IMR-90 (cell line): ENCODE measurements around the gene DAAM2. TPM values are rescaled to one million over a fixed set of nuclear protein-coding genes. Genes with fewer than 3 reads are reported as not detected.

Source experiments
- ATAC-seq: fragments of 200-7000 bp; cut with Tn5 transposase; 2 replicates; pipeline ENCODE4 v1.9.1; 2020; ENCODE audit warnings: low read depth, mild to moderate bottlenecking, moderate library complexity
- BruUV-seq: library from RNA; stranded (reverse); fragments of 400-500 nt; replicated peaks from 2 replicates; lab custom pipeline; 2021; lab: Mats Ljungman, UMichigan
- CTCF ChIA-PET: fragments of 300-600 bp; formaldehyde crosslinking; extraction: SDS; loops from one replicate; lab custom pipeline; 2021; ENCODE audit warnings: antibody characterized with exemption; lab: Yijun Ruan, JAX
- POLR2A ChIA-PET: fragments of 300-600 bp; sonication (Branson Sonifier 250); formaldehyde crosslinking; loops from one replicate; lab custom pipeline; 2022; ENCODE audit warnings: antibody characterized with exemption; ENCODE audit not compliant: unreplicated experiment; lab: Charles Lee
- DNase-seq: peaks from one replicate; pipeline ENCODE4 v3.0.0; 2013
- H2AFZ ChIP-seq: replicated peaks from 2 replicates; pipeline ENCODE3; 2013; ENCODE audit warnings: low read length, mild to moderate bottlenecking; ENCODE audit not compliant: poor library complexity
- H2AK5ac ChIP-seq: 2 replicates; pipeline ENCODE4 v1.6.1; 2013; ENCODE audit warnings: low read depth, low read length, inconsistent platforms
- H2AK9ac ChIP-seq: replicated peaks from 2 replicates; pipeline ENCODE3; 2013; ENCODE audit warnings: mild to moderate bottlenecking, low read depth, low read length, moderate library complexity; ENCODE audit not compliant: poor library complexity
- H2BK120ac ChIP-seq: 2 replicates; pipeline ENCODE4 v1.6.1; 2013; ENCODE audit warnings: low read depth, low read length, inconsistent platforms
- H2BK15ac ChIP-seq: 3 replicates; pipeline ENCODE4 v1.6.1; 2013; ENCODE audit warnings: low read depth, low read length, inconsistent platforms
- H2BK20ac ChIP-seq: 2 replicates; pipeline ENCODE4 v1.6.1; 2013; ENCODE audit warnings: low read depth, mild to moderate bottlenecking, inconsistent platforms, low read length, moderate library complexity
- H2BK5ac ChIP-seq: 2 replicates; pipeline ENCODE4 v1.6.1; 2013; ENCODE audit warnings: mild to moderate bottlenecking, low read depth, low read length, inconsistent platforms; ENCODE audit not compliant: poor library complexity, severe bottlenecking
- H3K14ac ChIP-seq: replicated peaks from 2 replicates; pipeline ENCODE4 v1.6.1; 2013; ENCODE audit warnings: low read depth, low read length, inconsistent platforms
- H3K18ac ChIP-seq: 2 replicates; pipeline ENCODE4 v1.6.1; 2013; ENCODE audit warnings: low read depth, low read length, control low read depth
- H3K23ac ChIP-seq: 2 replicates; pipeline ENCODE4 v1.6.1; 2013; ENCODE audit warnings: low read depth, low read length, inconsistent platforms
- H3K27ac ChIP-seq: 2 replicates; pipeline ENCODE4 v1.5.1; 2013; ENCODE audit warnings: mild to moderate bottlenecking, control low read depth, low read length; ENCODE audit not compliant: insufficient read depth
- H3K27me3 ChIP-seq: 2 replicates; pipeline ENCODE4 v1.6.1; 2013; ENCODE audit warnings: low read length; ENCODE audit not compliant: control insufficient read depth, insufficient read depth
- H3K36me3 ChIP-seq: 2 replicates; pipeline ENCODE4 v1.6.1; 2013; ENCODE audit warnings: low read length, mixed read lengths; ENCODE audit not compliant: control insufficient read depth, insufficient read depth
- H3K4ac ChIP-seq: 2 replicates; pipeline ENCODE4 v1.6.1; 2013; ENCODE audit warnings: low read depth, low read length, inconsistent platforms
- H3K4me1 ChIP-seq: 2 replicates; pipeline ENCODE4 v1.6.1; 2013; ENCODE audit warnings: low read length, mixed read lengths; ENCODE audit not compliant: control insufficient read depth, insufficient read depth
- H3K4me2 ChIP-seq: 2 replicates; pipeline ENCODE4 v1.6.1; 2013; ENCODE audit warnings: low read depth, mild to moderate bottlenecking, control low read depth, low read length, moderate library complexity
- H3K4me3 ChIP-seq: 2 replicates; pipeline ENCODE4 v1.5.1; 2013; ENCODE audit warnings: low read depth, mild to moderate bottlenecking, control low read depth, low read length, moderate library complexity; ENCODE audit not compliant: insufficient read depth
- H3K56ac ChIP-seq: 2 replicates; pipeline ENCODE4 v1.6.1; 2013; ENCODE audit warnings: low read length, inconsistent platforms; ENCODE audit not compliant: insufficient read depth; ENCODE audit errors: extremely low read depth
- H3K79me1 ChIP-seq, 2 experiments: 2 replicates each; pipeline ENCODE4 v1.6.1; 2013; ENCODE audit warnings: low read length in 2 of 2, inconsistent platforms in 1 of 2, low read depth in 1 of 2
- H3K9ac ChIP-seq: 2 replicates; pipeline ENCODE4 v1.6.1; 2013; ENCODE audit warnings: low read depth, low read length, control low read depth
- H3K9me1 ChIP-seq: 2 replicates; pipeline ENCODE4 v1.6.1; 2013; ENCODE audit warnings: low read length, inconsistent platforms; ENCODE audit not compliant: insufficient read depth
- H3K9me3 ChIP-seq: 2 replicates; pipeline ENCODE4 v1.6.1; 2013; ENCODE audit warnings: low read length; ENCODE audit not compliant: control insufficient read depth, insufficient read depth
- H4K20me1 ChIP-seq: 2 replicates; pipeline ENCODE4 v1.6.1; 2013; ENCODE audit warnings: low read length, inconsistent platforms; ENCODE audit not compliant: insufficient read depth
- H4K5ac ChIP-seq: 2 replicates; pipeline ENCODE4 v1.6.1; 2013; ENCODE audit warnings: mild to moderate bottlenecking, low read depth, low read length, control low read depth
- H4K8ac ChIP-seq, 2 experiments: 2 replicates each; pipeline ENCODE4 v1.6.1; 2013; ENCODE audit warnings: low read depth in 2 of 2, low read length in 2 of 2, control low read depth in 1 of 2, inconsistent platforms in 1 of 2
- H4K91ac ChIP-seq: 2 replicates; pipeline ENCODE4 v1.6.1; 2013; ENCODE audit warnings: low read depth, low read length, inconsistent platforms; ENCODE audit not compliant: insufficient read depth
- BHLHE40 ChIP-seq: fragments of 150-350 bp; IDR thresholded peaks from 2 replicates; pipeline ENCODE4 v1.6.1; 2016; ENCODE audit warnings: mild to moderate bottlenecking, low read depth, low read length
- CEBPB ChIP-seq: IDR thresholded peaks from 2 replicates; pipeline ENCODE4 v1.6.1; 2012; ENCODE audit warnings: low read depth, low read length, improper control_type of control experiment
- CHD1 ChIP-seq: IDR thresholded peaks from 2 replicates; pipeline ENCODE4 v1.6.1; 2012; ENCODE audit warnings: low read depth, low read length, improper control_type of control experiment
- FOS ChIP-seq: fragments of 150-350 bp; IDR thresholded peaks from 2 replicates; pipeline ENCODE4 v1.6.1; 2016; ENCODE audit warnings: low read depth, low read length
- MAFK ChIP-seq: IDR thresholded peaks from 2 replicates; pipeline ENCODE4 v1.6.1; 2012; ENCODE audit warnings: low read depth, low read length, improper control_type of control experiment
- MAZ ChIP-seq: IDR thresholded peaks from 2 replicates; pipeline ENCODE4 v1.6.1; 2012; ENCODE audit warnings: low read depth, mild to moderate bottlenecking, low read length, improper control_type of control experiment, moderate library complexity, borderline replicate concordance
- MXI1 ChIP-seq: IDR thresholded peaks from 2 replicates; pipeline ENCODE4 v1.6.1; 2012; ENCODE audit warnings: low read depth, mild to moderate bottlenecking, low read length, moderate library complexity, borderline replicate concordance
- NFE2L2 ChIP-seq: fragments of 150-350 bp; IDR thresholded peaks from 2 replicates; pipeline ENCODE4 v1.6.1; 2016; ENCODE audit warnings: low read depth, mild to moderate bottlenecking, low read length
- POLR2A ChIP-seq: IDR thresholded peaks from 2 replicates; pipeline ENCODE4 v1.6.1; 2012; ENCODE audit warnings: mild to moderate bottlenecking, low read depth, low read length
- RAD21 ChIP-seq: IDR thresholded peaks from 2 replicates; pipeline ENCODE4 v1.6.1; 2012; ENCODE audit warnings: low read length, improper control_type of control experiment
- RCOR1 ChIP-seq: IDR thresholded peaks from 2 replicates; pipeline ENCODE4 v1.6.1; 2012; ENCODE audit warnings: mild to moderate bottlenecking, low read length, improper control_type of control experiment; ENCODE audit not compliant: insufficient replicate concordance
- SMC3 ChIP-seq: fragments of 150-350 bp; IDR thresholded peaks from 2 replicates; pipeline ENCODE4 v1.6.1; 2016; ENCODE audit warnings: low read depth, mild to moderate bottlenecking, antibody characterized with exemption, low read length, moderate library complexity
- WGBS, 2 experiments: methylation state at CpG; one replicate each; pipeline versions ENCODE4 v1.1.5 to v1.1.7; 2013; ENCODE audit warnings: missing lambda C conversion rate in 2 of 2; ENCODE audit not compliant: insufficient read length in 1 of 2; ENCODE audit errors: extremely low coverage in 2 of 2; 5-methylcytosine and 5-hydroxymethylcytosine counted together
- dilution Hi-C: fragments of 300-500 bp; cut with HindIII; formaldehyde crosslinking; loops from one replicate; pipeline ENCODE4 v1.14.3; 2018; ENCODE audit warnings: low sequenced_read_pairs; ENCODE audit not compliant: unreplicated experiment
- in situ Hi-C: fragments of 300-500 bp; cut with MboI; formaldehyde crosslinking; loops from 3 replicates; pipeline ENCODE4 v1.14.3; 2019; ENCODE audit warnings: low sequenced_read_pairs, inconsistent platforms, mixed read lengths
- intact Hi-C: fragments of 100-400 bp; cut with micrococcal nuclease; formaldehyde crosslinking; loops from 2 replicates; pipeline ENCODE4 v1.10.0; 2022
- polyA plus RNA-seq, 3 experiments: library from polyadenylated mRNA; depleted of rRNA; stranded (reverse); fragments of >200 nt; gene quantifications; 2 replicates each; pipeline ENCODE4 v1.2.3, GENCODE V29; 2012; ENCODE audit warnings: low replicate concordance in 1 of 3
- total RNA-seq: library from RNA; depleted of rRNA; stranded (reverse); fragments of >200 nt; gene quantifications from 2 replicates; pipeline ENCODE4 v1.2.3, GENCODE V29; 2012
- TF ChIP-seq, protein P1 (sequence below): fragments of 150-350 bp; IDR thresholded peaks from 2 replicates; pipeline ENCODE4 v1.6.1; 2016; ENCODE audit warnings: low read depth, mild to moderate bottlenecking, low read length, moderate library complexity, borderline replicate concordance
- TF ChIP-seq, protein P2 (sequence below): conservative IDR thresholded peaks from 2 replicates; pipeline ENCODE4 v1.5.1; 2012; ENCODE audit warnings: mild to moderate bottlenecking, low read depth, low read length, improper control_type of control experiment
- TF ChIP-seq, protein P3 (sequence below): fragments of 150-350 bp; IDR thresholded peaks from 2 replicates; pipeline ENCODE4 v1.6.1; 2017; ENCODE audit warnings: mild to moderate bottlenecking, antibody characterized with exemption, low read length, low read depth

The DAAM2 gene
- total and polyA plus RNA-seq, 2 of the 4 experiments (the other 2 are of a cell fraction), result 11.2 to 12.9 TPM

DNA sequence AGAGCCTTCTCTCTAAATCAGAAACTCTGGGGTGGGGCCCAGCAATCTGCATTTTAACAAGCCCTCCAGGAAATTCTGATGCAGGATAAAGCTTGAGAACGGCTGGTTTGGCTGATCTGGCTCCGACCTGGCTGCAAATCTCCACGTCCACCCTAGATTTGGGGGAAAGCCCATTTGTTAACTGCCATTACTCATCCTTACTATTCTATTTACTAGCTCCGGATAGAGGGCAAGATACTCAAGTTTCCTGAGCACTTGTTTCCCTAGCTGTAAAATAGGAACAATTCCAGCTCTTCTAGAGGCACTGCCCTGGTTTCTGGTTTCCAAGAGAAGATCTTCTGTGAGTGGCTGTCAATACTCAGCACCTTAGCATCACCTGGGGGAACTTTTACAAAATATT, 44.4 kb downstream of the DAAM2 start:
- in situ Hi-C loops (no loop called here), intact Hi-C loops (no loop called here), dilution Hi-C loops (no loop called here)
- no peak overlapping the region for H3K14ac ChIP-seq
- no peak overlapping the region for H2AFZ ChIP-seq
- H4K5ac ChIP-seq, result no peak overlapping the region
- DNase-seq (peak; percentile 14), ATAC-seq (no peak)
- H3K27me3 ChIP-seq, result no peaks in the 10 kb centered on the region
- H3K9me1 ChIP-seq, result peaks cover 12% of the 10 kb centered on the region; the same call in 1 of the 2 replicates
- no peak overlapping the region for H3K9ac ChIP-seq
- no peak overlapping the region for H3K4ac ChIP-seq
- no peak overlapping the region for H2AK5ac ChIP-seq
- H3K4me2 ChIP-seq, result no peak overlapping the region; the same call in 1 of the 2 replicates
- H3K9me3 ChIP-seq, result no peaks in the 10 kb centered on the region
- no peak overlapping the region for H4K8ac ChIP-seq
- H2BK15ac ChIP-seq, result no peak overlapping the region
- H3K36me3 ChIP-seq, result no peaks in the 10 kb centered on the region
- H3K79me1 ChIP-seq, result peaks cover 0 to 6% of the 10 kb centered on the region in 2 experiments; a peak in 1 of 4 replicates
- no peak overlapping the region for H3K27ac ChIP-seq
- BruUV-seq, result no TSS peak
- 60% methylated on average over 2 of the region's 4 CpGs; no CpG with 5 or more reads in 1 of the 2 experiments for WGBS, 2 experiments
- no peak overlapping the region for H2BK20ac ChIP-seq
- POLR2A ChIA-PET, result no interaction called here
- CTCF ChIA-PET, result no interaction called here
- no peak overlapping the region for H2BK120ac ChIP-seq
- H3K4me3 ChIP-seq, result no peak overlapping the region
- 0 out of 2 replicates have a peak overlapping the region, but pooled peaks have one; percentile 8 for H3K23ac ChIP-seq
- no peak for TF ChIP-seq NFE2L2
- no peak for TF ChIP-seq CHD1
- TF ChIP-seq, protein P1, sequence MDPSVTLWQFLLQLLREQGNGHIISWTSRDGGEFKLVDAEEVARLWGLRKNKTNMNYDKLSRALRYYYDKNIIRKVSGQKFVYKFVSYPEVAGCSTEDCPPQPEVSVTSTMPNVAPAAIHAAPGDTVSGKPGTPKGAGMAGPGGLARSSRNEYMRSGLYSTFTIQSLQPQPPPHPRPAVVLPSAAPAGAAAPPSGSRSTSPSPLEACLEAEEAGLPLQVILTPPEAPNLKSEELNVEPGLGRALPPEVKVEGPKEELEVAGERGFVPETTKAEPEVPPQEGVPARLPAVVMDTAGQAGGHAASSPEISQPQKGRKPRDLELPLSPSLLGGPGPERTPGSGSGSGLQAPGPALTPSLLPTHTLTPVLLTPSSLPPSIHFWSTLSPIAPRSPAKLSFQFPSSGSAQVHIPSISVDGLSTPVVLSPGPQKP, result no peak
- TF ChIP-seq MXI1, result no peak
- TF ChIP-seq FOS, result no peak
- no peak for TF ChIP-seq RCOR1
- TF ChIP-seq MAFK, result no peak
- TF ChIP-seq BHLHE40, result no peak
- TF ChIP-seq SMC3, result no peak
- TF ChIP-seq MAZ, result no peak
- no peak for TF ChIP-seq RAD21
- TF ChIP-seq, protein P2, sequence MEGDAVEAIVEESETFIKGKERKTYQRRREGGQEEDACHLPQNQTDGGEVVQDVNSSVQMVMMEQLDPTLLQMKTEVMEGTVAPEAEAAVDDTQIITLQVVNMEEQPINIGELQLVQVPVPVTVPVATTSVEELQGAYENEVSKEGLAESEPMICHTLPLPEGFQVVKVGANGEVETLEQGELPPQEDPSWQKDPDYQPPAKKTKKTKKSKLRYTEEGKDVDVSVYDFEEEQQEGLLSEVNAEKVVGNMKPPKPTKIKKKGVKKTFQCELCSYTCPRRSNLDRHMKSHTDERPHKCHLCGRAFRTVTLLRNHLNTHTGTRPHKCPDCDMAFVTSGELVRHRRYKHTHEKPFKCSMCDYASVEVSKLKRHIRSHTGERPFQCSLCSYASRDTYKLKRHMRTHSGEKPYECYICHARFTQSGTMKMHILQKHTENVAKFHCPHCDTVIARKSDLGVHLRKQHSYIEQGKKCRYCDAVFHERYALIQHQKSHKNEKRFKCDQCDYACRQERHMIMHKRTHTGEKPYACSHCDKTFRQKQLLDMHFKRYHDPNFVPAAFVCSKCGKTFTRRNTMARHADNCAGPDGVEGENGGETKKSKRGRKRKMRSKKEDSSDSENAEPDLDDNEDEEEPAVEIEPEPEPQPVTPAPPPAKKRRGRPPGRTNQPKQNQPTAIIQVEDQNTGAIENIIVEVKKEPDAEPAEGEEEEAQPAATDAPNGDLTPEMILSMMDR, result no peak
- no peak for TF ChIP-seq CEBPB
- TF ChIP-seq, protein P3, sequence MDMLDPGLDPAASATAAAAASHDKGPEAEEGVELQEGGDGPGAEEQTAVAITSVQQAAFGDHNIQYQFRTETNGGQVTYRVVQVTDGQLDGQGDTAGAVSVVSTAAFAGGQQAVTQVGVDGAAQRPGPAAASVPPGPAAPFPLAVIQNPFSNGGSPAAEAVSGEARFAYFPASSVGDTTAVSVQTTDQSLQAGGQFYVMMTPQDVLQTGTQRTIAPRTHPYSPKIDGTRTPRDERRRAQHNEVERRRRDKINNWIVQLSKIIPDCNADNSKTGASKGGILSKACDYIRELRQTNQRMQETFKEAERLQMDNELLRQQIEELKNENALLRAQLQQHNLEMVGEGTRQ, result no peak
- TF ChIP-seq POLR2A, result no peak
- H3K56ac ChIP-seq, result no peak overlapping the region
- H2BK5ac ChIP-seq, result peak overlapping the region; percentile 49
- H4K91ac ChIP-seq, result no peak overlapping the region
- no peak overlapping the region for H3K18ac ChIP-seq
- H4K20me1 ChIP-seq, result no peaks in the 10 kb centered on the region; the same call in 1 of the 2 replicates
- H3K4me1 ChIP-seq, result peaks cover 22% of the 10 kb centered on the region
- no peak overlapping the region for H2AK9ac ChIP-seq
